Osteocyte (in vitro differentiated cells): Measurements from ENCODE around the gene LIN52. TPM values are rescaled to one million over a fixed set of nuclear protein-coding genes. Genes with fewer than 3 reads are reported as not detected.

Experiments
- DNase-seq: peaks from one replicate; pipeline ENCODE4 v3.0.0; 2021; ENCODE audit warnings: mixed read lengths; ENCODE audit not compliant: unreplicated experiment; ENCODE audit errors: extremely low spot score
- H3K27ac Mint-ChIP-seq: one replicate; pipeline ENCODE4 v1.8.0; 2021; ENCODE audit warnings: mild to moderate bottlenecking, mixed read lengths; ENCODE audit not compliant: unreplicated experiment
- H3K27me3 Mint-ChIP-seq: one replicate; pipeline ENCODE4 v1.8.0; 2021; ENCODE audit warnings: mixed read lengths; ENCODE audit not compliant: unreplicated experiment
- H3K36me3 Mint-ChIP-seq: one replicate; pipeline ENCODE4 v1.8.0; 2021; ENCODE audit warnings: mixed read lengths; ENCODE audit not compliant: unreplicated experiment
- H3K4me1 Mint-ChIP-seq: one replicate; pipeline ENCODE4 v1.8.0; 2021; ENCODE audit warnings: mixed read lengths; ENCODE audit not compliant: unreplicated experiment
- H3K4me3 Mint-ChIP-seq: one replicate; pipeline ENCODE4 v1.8.0; 2021; ENCODE audit warnings: mild to moderate bottlenecking, moderate library complexity, mixed read lengths; ENCODE audit not compliant: unreplicated experiment
- H3K9me3 Mint-ChIP-seq: one replicate; pipeline ENCODE4 v1.8.0; 2021; ENCODE audit warnings: mixed read lengths; ENCODE audit not compliant: unreplicated experiment
- CTCF ChIP-seq: fragments of 200-600 bp; sonication (generic); IDR thresholded peaks from 2 replicates; pipeline ENCODE4 v1.5.0; 2021; ENCODE audit warnings: antibody characterized with exemption, mild to moderate bottlenecking, moderate library complexity
- total RNA-seq: library from RNA; stranded (reverse); gene quantifications from 2 replicates; pipeline ENCODE4 v1.2.1, GENCODE V29; 2021

LIN52 gene
- total RNA-seq, 1 donor from 2014 or later, result 9.0 TPM

- peaks cover 34% of the 10 kb centered on the region for H3K27me3 Mint-ChIP-seq
- H3K36me3 Mint-ChIP-seq, result no peaks in the 10 kb centered on the region
- H3K4me1 Mint-ChIP-seq, result peaks cover 4% of the 10 kb centered on the region
- H3K4me3 Mint-ChIP-seq, result peak overlapping the region; percentile 38
- H3K9me3 Mint-ChIP-seq, result no peaks in the 10 kb centered on the region
- H3K27ac Mint-ChIP-seq, result no peak overlapping the region
- peak; percentile 96 for TF ChIP-seq CTCF
- DNase-seq, result peak; percentile 94
These were observed 133.1 kb downstream of the LIN52 start for GRCh38 chr14:74217672-74218448.

DNA sequence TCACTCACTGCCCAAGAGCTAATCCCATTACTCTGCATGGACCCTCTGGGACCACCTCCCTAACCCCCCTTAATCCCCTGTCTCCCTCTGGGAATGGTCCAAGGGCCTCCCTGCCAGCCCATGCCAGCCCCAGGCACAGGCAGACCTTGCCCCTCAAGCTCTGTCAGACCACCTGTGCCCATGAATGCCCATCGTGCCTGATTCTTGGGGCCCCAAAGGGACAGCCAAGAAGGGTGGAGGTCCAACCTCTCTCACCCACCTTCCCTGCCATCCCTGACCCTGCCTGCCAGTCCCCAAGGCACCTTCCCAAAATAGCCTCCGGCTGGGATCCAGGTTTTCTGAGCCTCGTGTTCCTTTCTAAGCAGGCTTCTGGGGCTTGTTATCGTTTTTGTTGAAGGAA lies 133.7 kb downstream of the LIN52 start:
- Mint-ChIP-seq H3K4me1 (peaks cover 4% of the 10 kb centered on the region), H3K4me3 (no peak overlapping the region), H3K36me3 (no peaks in the 10 kb centered on the region), H3K27me3 (peaks cover 29% of the 10 kb centered on the region), H3K9me3 (no peaks in the 10 kb centered on the region), H3K27ac (no peak overlapping the region)
- TF ChIP-seq CTCF, result no peak
- DNase-seq, result no peak

DNA sequence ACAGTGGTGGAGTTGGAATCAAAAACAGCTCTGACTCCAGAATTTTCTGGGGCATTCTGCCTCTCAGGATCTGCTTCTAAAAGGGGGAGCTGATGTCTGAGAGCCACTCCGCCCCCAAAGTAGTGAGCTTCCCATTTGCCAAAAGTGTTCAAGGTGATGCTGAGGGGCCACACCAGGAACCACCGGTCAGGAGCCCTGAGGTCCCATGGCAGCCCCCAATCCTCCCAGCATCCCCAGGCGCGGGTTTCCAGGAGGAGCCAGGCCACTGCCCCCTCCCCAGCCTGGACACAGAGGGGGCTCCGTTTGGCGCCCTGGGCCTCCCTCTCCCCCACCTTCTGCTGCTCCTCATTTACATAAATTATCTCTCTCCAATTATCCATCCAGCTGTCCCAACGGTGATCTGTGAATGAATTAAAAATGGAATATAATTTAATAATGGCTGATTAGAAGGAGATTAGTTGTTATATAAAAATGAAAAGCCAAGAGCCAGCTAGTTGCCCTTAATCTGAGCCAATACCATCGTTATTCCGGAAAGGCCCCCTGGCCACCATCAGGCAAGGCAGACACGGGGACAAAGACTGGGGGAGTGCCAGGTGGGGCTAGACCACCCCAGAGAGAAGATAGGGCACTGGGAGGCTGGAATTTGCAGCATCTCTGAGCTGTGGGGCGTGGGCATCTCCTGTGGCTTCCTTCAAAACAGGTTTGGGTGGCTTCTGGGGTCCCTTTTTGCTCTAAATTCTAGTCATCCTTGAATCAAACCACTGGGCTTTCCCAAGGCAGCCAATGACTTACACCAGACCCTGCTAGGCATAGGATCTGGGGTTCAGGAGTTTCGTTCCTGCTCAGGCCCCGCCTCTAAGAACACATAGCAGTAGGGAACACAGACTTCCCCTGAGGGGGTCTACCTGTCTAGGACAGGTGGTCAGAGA lies 134.8 kb downstream of the LIN52 start:
- H3K27me3 Mint-ChIP-seq, result peaks cover 27% of the 10 kb centered on the region
- H3K4me1 Mint-ChIP-seq, result peaks cover 4% of the 10 kb centered on the region
- no peak overlapping the region for H3K4me3 Mint-ChIP-seq
- no peak for DNase-seq
- TF ChIP-seq CTCF, result no peak
- H3K36me3 Mint-ChIP-seq, result no peaks in the 10 kb centered on the region
- no peak overlapping the region for H3K27ac Mint-ChIP-seq
- no peaks in the 10 kb centered on the region for H3K9me3 Mint-ChIP-seq

DNA sequence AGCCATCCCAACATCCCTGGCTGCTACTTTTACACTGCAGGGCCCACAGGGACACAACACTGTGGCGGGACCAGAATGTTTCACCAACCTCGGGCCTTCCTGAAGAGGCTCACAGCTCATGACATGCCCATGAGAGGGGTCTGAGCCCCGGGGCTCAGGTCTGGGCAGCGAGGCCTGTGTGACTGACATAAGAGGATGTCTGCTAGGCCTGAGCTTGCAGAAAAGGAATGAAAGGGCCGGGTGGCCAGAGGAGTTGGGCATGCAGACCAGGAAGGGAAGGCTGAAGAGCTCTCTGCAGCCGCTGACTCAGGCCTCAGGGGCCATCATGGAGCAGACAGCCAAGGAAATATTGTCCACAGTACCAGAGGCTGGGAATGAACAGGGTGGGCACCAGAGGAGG lies 136.2 kb downstream of the LIN52 start:
- no peak overlapping the region for H3K27ac Mint-ChIP-seq
- TF ChIP-seq CTCF, result no peak
- DNase-seq, result no peak
- peaks cover 4% of the 10 kb centered on the region for H3K4me1 Mint-ChIP-seq
- no peaks in the 10 kb centered on the region for H3K36me3 Mint-ChIP-seq
- peaks cover 28% of the 10 kb centered on the region for H3K27me3 Mint-ChIP-seq
- no peaks in the 10 kb centered on the region for H3K9me3 Mint-ChIP-seq
- no peak overlapping the region for H3K4me3 Mint-ChIP-seq

DNA sequence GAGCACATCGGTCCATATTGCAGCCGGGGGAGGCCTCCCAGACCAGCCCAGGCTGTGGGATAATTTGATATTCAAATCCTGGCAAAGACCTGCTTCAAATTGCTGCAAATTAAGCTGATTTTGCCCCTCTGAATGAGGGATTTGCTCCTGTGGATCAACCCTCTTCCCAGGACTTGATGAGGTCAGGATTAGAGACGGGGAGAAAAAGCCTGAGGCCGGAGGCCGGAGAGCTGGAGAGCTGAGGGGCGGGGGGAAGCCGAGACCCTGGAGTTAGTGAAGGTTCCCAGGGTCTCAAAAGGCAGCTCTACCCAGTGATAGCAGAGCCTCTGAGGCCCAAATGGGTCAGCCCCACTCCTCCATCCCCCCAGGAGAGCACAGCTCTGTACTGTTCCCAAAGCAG lies 137.0 kb downstream of the LIN52 start:
- no peaks in the 10 kb centered on the region for H3K9me3 Mint-ChIP-seq
- TF ChIP-seq CTCF, result no peak
- no peak for DNase-seq
- peaks cover 32% of the 10 kb centered on the region for H3K27me3 Mint-ChIP-seq
- H3K4me1 Mint-ChIP-seq, result peaks cover 4% of the 10 kb centered on the region
- H3K36me3 Mint-ChIP-seq, result no peaks in the 10 kb centered on the region
- no peak overlapping the region for H3K27ac Mint-ChIP-seq
- no peak overlapping the region for H3K4me3 Mint-ChIP-seq
